ENCODE data around the gene TENT4A.

GRCh38 chr5:6753851-6754250 is 40.6 kb downstream of the TENT4A start:
- TF ChIP-seq POLR2A (IDR thresholded peaks at IDR 0.05) (no peak), CTCF (IDR thresholded peaks at IDR 0.05) (no peak)

Data from right lobe of liver (tissue), 4 donors.